Activated CD4-positive, alpha-beta T cell treated with anti-CD3 and anti-CD28 coated beads, Interleukin-2, amount 50 U/mL, for 16 hours (primary cell): ENCODE results near the gene RIC8A.

Experiments used
- DNase-seq: peaks from one replicate; pipeline ENCODE4 v3.0.0-alpha.2; 2020

Gene RIC8A

GRCh38 chr11:204587-205109 is 2.9 kb upstream of the RIC8A start:
- no peak for DNase-seq

DNA sequence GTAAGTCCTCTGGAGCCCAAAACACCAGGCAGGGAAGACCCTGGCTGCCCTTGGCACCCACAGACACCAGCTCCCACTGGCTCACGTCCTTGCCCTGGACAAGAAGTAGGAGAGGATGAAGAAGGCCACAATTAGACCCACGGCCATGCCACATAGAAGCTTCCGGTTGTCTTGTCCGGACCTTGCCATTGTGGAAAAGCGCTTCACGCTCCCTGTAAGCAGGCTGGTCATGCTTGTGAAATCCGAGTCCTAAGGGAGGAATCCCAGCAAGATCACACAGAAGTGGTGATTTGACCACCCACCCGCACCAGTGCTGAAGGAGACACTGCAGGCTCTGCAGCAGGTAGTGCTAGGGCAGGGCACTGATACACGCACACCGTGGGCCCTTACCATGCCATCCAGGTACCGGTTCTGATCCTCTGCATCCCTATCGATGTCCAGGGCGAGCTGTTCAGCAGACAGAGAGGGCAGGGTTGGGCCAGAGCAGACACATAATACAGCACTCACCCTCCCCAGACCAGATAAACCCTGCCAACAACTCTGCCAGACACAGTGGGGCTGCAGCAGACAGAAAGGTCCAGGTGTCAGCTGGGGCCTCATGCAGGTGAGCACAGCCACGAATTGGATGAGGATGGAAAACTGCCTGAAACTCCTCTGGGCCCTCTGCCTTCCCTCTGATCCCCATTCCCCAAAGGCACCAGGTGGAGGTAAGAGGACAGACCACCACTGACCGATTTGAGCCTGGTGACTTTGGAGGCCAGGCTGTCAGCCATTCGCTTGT is 2.1 kb upstream of the RIC8A start:
- DNase-seq = no peak

- no peak for DNase-seq
These were observed 1.5 kb upstream of the RIC8A start for GRCh38 chr11:206002-206384.

DNA sequence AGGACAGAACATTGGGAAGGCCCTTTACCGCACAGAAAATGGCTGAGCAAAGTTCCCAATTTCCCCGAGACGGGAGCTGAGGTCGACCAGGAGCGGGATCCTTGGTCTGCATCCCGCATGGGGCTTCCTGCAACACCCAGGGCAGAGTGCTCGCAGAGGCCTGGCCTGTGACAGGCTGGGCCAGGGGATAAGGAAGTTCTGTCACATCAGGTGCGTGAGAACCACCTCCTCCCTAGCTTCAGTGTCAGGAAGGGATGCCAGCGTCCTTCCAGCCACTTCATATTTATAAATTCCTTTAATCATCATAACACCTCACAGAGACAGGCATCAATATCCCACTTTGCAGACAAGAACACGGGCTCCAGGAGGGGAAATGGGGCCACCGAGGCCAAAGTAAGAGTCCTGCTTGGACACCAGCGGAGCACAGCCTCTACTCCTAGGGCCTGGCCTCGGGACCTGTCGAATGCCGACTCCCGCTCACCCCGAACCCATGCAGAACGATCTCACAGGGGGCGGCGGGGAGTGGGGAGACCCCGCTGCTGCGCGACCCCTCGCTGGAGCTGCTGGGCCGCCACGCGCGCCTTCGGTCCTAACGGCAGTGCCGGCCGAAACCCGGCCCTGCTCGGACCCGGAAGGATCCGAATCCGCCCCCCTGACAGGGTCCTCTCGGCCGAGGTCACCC is 841 bp upstream of the RIC8A start:
- DNase-seq = no peak

GRCh38 chr11:207863-208180 is 314 bp downstream of the RIC8A start:
- DNase-seq = no peak

- DNase-seq = peak; percentile 83
These were observed 841 bp downstream of the RIC8A start for GRCh38 chr11:208181-208916.

GRCh38 chr11:208917-209260 is 1.4 kb downstream of the RIC8A start:
- DNase-seq = no peak

DNA sequence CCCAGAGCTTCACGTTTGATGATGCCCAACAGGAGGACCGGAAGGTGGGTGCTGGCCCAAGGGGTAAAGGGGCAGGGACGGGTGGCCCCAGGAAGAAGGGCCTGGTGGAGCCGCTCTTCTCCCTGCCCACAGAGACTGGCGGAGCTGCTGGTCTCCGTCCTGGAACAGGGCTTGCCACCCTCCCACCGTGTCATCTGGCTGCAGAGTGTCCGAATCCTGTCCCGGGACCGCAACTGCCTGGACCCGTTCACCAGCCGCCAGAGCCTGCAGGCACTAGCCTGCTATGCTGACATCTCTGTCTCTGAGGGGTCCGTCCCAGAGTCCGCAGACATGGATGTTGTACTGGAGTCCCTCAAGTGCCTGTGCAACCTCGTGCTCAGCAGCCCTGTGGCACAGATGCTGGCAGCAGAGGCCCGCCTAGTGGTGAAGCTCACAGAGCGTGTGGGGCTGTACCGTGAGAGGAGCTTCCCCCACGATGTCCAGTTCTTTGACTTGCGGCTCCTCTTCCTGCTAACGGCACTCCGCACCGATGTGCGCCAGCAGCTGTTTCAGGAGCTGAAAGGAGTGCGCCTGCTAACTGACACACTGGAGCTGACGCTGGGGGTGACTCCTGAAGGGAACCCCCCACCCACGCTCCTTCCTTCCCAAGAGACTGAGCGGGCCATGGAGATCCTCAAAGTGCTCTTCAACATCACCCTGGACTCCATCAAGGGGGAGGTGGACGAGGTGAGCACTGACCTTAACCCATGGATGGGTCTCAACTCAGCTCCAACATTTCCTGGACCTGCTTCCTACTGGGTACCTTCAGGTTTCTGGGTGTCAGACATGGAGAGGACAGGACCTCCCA is 2.0 kb downstream of the RIC8A start:
- DNase-seq = no peak

GRCh38 chr11:210122-210802 is 2.8 kb downstream of the RIC8A start:
- no peak for DNase-seq

DNA sequence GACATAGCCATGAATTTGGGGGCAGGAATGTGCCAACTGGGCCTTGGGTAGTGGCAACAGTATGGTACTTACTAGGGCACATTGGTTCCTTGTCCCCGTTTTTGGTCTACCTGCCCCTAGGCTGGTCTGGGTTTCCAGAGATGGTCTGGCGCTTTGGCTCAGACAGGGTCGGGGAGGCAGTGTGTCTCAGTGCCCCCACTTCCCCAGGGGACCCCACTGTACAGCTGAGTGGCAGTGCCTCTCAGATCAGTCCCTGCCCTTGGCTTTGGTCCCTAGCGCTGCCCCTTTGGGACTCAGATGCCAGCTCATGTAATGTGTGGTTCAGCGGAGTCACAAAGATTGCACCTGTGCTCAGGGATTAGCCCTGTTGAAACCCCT is 3.3 kb downstream of the RIC8A start:
- no peak for DNase-seq

- no peak for DNase-seq
These were observed 3.8 kb downstream of the RIC8A start for GRCh38 chr11:211295-211694.

DNA sequence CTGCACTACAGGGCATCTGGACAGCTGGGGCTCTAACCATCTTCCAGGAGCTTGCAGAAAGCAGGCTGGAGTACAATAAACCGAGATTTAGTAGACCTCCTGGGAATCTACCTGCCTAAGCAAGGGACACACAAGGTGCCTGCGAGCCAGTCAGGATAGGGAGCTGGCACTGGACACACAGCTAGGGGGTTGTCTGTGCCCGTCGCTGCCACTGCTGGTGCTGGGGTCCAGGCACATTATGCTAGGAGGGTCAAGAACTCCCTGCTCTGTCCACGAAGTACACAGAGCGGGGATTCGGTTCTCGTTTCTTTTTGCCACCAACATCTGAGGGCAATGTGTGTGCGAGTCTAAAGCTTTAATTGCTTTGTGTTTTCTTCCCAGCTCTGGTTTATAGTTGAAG is 4.2 kb downstream of the RIC8A start:
- no peak for DNase-seq

GRCh38 chr11:212150-213100 is 4.9 kb downstream of the RIC8A start:
- no peak for DNase-seq

GRCh38 chr11:213111-213510 is 5.6 kb downstream of the RIC8A start:
- DNase-seq = no peak

DNA sequence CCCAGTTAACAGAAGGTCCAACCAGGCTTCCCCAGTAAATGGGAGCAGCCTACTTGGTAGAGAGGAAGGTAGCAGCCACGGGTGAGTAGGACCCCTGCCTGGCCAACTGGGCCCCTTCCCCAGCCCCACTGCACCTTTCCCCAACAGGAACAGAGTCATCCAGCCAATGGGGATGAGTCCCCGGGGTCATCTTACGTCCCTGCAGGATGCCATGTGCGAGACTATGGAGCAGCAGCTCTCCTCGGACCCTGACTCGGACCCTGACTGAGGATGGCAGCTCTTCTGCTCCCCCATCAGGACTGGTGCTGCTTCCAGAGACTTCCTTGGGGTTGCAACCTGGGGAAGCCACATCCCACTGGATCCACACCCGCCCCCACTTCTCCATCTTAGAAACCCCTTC is 6.6 kb downstream of the RIC8A start:
- DNase-seq = no peak

- DNase-seq = no peak
These were observed 8.1 kb downstream of the RIC8A start for GRCh38 chr11:215581-216037.

DNA sequence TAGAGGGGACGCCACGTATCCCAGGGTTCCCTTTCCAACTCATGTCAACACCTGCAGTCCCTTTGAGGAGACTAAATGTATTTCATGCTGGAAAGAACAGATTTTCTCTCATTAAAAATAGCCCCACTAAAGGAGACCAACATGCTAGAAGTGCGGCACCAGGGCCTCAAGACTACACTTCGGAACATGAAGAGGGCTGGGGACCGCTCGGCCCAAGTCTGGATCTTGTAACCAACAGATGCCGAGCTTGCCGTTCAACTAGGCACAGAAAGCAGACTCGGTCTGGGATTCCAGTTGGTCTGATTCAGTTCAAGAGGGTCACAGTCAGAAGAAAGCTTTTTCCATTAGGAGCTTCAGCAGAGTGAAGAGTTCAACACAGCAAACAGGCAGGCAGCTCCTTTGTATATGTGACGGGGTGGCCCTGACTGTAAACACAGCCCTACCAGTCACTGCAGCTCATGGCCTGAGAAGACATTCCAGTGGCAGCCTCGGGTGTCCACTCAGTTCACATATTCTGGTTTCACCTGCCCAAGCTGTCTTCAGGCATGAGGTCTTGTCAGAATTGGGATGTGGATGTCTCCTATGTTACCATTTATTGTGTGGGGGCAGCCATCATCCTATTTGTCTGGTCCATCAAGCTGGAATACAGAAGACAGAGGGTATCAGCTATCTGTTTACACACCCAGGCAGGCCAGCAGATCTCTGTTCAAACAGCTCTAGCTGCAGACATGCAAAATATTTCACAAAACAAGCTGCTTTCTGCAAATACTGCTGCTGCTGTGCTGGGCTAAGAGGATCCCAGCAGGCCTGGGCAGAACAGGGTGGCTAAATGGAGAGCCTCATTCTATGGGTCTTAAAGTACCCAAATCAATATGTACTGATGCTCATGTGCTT is 8.8 kb downstream of the RIC8A start:
- DNase-seq = no peak

DNA sequence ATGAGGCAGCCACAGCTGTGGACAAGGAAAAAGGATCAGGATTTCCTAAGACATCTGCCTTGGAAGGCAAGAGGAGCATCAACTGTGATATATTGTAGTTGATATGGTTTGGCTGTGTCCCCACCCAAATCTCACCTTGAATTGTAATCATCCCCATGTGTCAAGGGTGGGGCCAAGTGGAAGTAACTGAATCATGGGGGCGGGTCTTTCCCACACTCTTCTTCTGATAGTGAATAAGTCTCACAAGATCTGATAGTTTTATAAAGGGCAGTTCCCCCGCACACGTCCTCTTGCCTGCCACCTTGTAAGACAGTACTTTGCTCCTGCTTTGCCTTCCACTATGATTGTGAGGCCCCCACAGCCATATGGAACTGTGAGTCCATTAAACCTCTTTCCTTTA is 10.2 kb downstream of the RIC8A start:
- no peak for DNase-seq

DNA sequence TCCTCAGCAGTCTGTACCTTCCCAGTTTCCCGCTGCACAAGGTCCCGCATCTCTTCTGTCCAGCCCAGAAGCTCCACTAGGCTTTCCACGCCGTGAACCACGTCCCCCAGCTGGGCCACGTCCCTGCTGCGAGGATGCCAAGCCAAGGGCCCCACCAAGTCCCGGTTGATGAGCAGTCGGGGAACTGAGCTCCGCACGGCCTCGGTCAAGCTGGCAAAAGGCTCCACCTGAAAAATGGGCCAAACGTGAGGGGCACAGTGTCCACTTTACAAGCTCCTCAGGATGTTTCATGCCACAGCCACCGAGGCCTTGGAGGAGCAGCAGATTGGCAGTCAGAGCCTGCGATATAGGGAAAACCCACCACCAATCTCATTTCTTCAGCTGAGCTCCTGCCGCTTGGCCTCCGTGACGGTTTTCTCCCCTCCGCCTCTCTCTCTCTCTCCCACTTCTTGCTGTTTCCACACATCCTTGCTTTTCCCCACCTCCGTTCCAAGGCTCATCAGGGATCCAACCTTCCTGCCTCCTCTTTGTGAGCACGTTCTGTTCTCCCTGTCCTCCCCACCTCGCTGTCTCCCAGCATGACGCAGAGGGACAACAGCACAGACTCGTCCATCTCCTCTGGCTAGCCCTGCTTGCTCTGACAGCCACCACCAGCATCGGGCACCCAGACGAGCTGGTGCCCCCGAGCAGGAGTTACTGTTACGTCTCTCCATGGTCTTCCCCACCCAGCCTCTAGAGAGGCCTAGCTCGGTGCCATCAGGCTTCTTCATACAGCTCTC is 11.5 kb downstream of the RIC8A start:
- DNase-seq = no peak
